ENCODE results near the gene UBE2Z.
"Not testable (repeated sequence)": the region's sequence is repeated elsewhere in the genome, so short reads cannot be mapped to it uniquely, and the experiment has no call there.

Gene UBE2Z

GRCh38 chr17:48908047-48908843, at the start of gene UBE2Z:
Gene UBE2Z, plus strand, starts transcription at chr17:48908407. Its CDS starts 97 bp downstream, at chr17:48908504.
- peak; percentile 96 for DNase-seq (ENCODE audit: low spot score)

- DNase-seq (ENCODE audit: low spot score): no peak
These were observed 48.2 kb upstream of the UBE2Z start for GRCh38 chr17:48860034-48860433.

- no peak for DNase-seq (ENCODE audit: low spot score)
These were observed 47.8 kb upstream of the UBE2Z start for GRCh38 chr17:48860456-48860855.

GRCh38 chr17:48868916-48869500, 39.2 kb upstream of the UBE2Z start:
- DNase-seq (ENCODE audit: low spot score): no peak

- no peak for DNase-seq (ENCODE audit: low spot score)
These were observed 38.3 kb upstream of the UBE2Z start for GRCh38 chr17:48869821-48870318.

GRCh38 chr17:48871035-48871550, 37.1 kb upstream of the UBE2Z start:
- DNase-seq (ENCODE audit: low spot score): no peak

- DNase-seq (ENCODE audit: low spot score): no peak
These were observed 36.5 kb upstream of the UBE2Z start for GRCh38 chr17:48871551-48872351.

GRCh38 chr17:48872409-48872808, 35.8 kb upstream of the UBE2Z start:
- not testable (repeated sequence) for DNase-seq (ENCODE audit: low spot score)

- DNase-seq (ENCODE audit: low spot score): no peak
These were observed 35.0 kb upstream of the UBE2Z start for GRCh38 chr17:48873209-48873608.

- DNase-seq (ENCODE audit: low spot score): no peak
These were observed 34.3 kb upstream of the UBE2Z start for GRCh38 chr17:48873696-48874443.

- DNase-seq (ENCODE audit: low spot score): peak; percentile 78
These were observed 29.0 kb upstream of the UBE2Z start for GRCh38 chr17:48878920-48879898.

GRCh38 chr17:48882272-48882671, 25.9 kb upstream of the UBE2Z start:
- DNase-seq (ENCODE audit: low spot score): no peak

GRCh38 chr17:48883171-48883570, 25.0 kb upstream of the UBE2Z start:
- no peak for DNase-seq (ENCODE audit: low spot score)

GRCh38 chr17:48890086-48890485, 18.1 kb upstream of the UBE2Z start:
- no peak for DNase-seq (ENCODE audit: low spot score)

- no peak for DNase-seq (ENCODE audit: low spot score)
These were observed 15.1 kb upstream of the UBE2Z start for GRCh38 chr17:48892940-48893645.

- DNase-seq (ENCODE audit: low spot score): no peak
These were observed 14.3 kb upstream of the UBE2Z start for GRCh38 chr17:48893646-48894508.

GRCh38 chr17:48894886-48895285, 13.3 kb upstream of the UBE2Z start:
- DNase-seq (ENCODE audit: low spot score): no peak

GRCh38 chr17:48901241-48901640, 7.0 kb upstream of the UBE2Z start:
- no peak for DNase-seq (ENCODE audit: low spot score)

- no peak for DNase-seq (ENCODE audit: low spot score)
These were observed 4.8 kb upstream of the UBE2Z start for GRCh38 chr17:48903401-48903800.
